Mesendoderm (in vitro differentiated cells): ENCODE results near the gene PPP3R1.

Source experiments
- DNase-seq: peaks from one replicate; pipeline ENCODE4 v3.0.0; 2013
- H2AK5ac ChIP-seq: 2 replicates; pipeline ENCODE4 v1.6.1; 2013; ENCODE audit warnings: low read length, inconsistent platforms
- H2BK120ac ChIP-seq: 2 replicates; pipeline ENCODE4 v1.6.1; 2013; ENCODE audit warnings: low read depth, mild to moderate bottlenecking, low read length, moderate library complexity, mixed read lengths
- H2BK15ac ChIP-seq: replicated peaks from 2 replicates; pipeline ENCODE4 v1.6.1; 2013; ENCODE audit warnings: low read depth, mild to moderate bottlenecking, moderate library complexity
- H2BK5ac ChIP-seq: 2 replicates; pipeline ENCODE4 v1.6.1; 2013; ENCODE audit warnings: low read length, inconsistent platforms
- H3K18ac ChIP-seq: 2 replicates; pipeline ENCODE4 v1.6.1; 2013; ENCODE audit warnings: mild to moderate bottlenecking, low read length, mixed read lengths
- H3K23ac ChIP-seq: one replicate; pipeline ENCODE4 v1.6.1; 2013; ENCODE audit warnings: low read length
- H3K27ac ChIP-seq: 2 replicates; pipeline ENCODE4 v1.5.1; 2013; ENCODE audit warnings: low read depth, mild to moderate bottlenecking, inconsistent platforms, low read length, moderate library complexity
- H3K27me3 ChIP-seq: 2 replicates; pipeline ENCODE4 v1.6.1; 2013; ENCODE audit warnings: low read length, control low read depth, mild to moderate bottlenecking, inconsistent platforms; ENCODE audit not compliant: insufficient read depth, poor library complexity
- H3K36me3 ChIP-seq: 2 replicates; pipeline ENCODE4 v1.6.1; 2013; ENCODE audit warnings: low read length, inconsistent platforms; ENCODE audit not compliant: control insufficient read depth, insufficient read depth
- H3K4ac ChIP-seq: one replicate; pipeline ENCODE4 v1.6.1; 2013; ENCODE audit warnings: low read depth, mild to moderate bottlenecking, low read length, moderate library complexity
- H3K4me1 ChIP-seq: 2 replicates; pipeline ENCODE4 v1.6.1; 2013; ENCODE audit warnings: low read depth, low read length, inconsistent platforms; ENCODE audit not compliant: control insufficient read depth
- H3K4me2 ChIP-seq: 2 replicates; pipeline ENCODE4 v1.6.1; 2013; ENCODE audit warnings: low read length
- H3K4me3 ChIP-seq: 2 replicates; pipeline ENCODE4 v1.5.1; 2013; ENCODE audit warnings: mild to moderate bottlenecking, low read length
- H3K56ac ChIP-seq: one replicate; pipeline ENCODE4 v1.6.1; 2013; ENCODE audit warnings: low read length
- H3K79me1 ChIP-seq: 2 replicates; pipeline ENCODE4 v1.6.1; 2013; ENCODE audit warnings: low read length, inconsistent platforms
- H3K79me2 ChIP-seq: 2 replicates; pipeline ENCODE4 v1.6.1; 2013; ENCODE audit warnings: mild to moderate bottlenecking, low read length; ENCODE audit not compliant: control insufficient read depth, insufficient read depth
- H3K9ac ChIP-seq: 2 replicates; pipeline ENCODE4 v1.6.1; 2013; ENCODE audit warnings: low read length, inconsistent platforms
- H4K5ac ChIP-seq: one replicate; pipeline ENCODE4 v1.6.1; 2013; ENCODE audit warnings: low read length
- H4K8ac ChIP-seq: one replicate; pipeline ENCODE4 v1.6.1; 2013; ENCODE audit warnings: low read depth, mild to moderate bottlenecking, control low read depth, low read length, moderate library complexity
- WGBS: extraction: QIAGEN DNeasy Blood & Tissue Kit; methylation state at CpG from one replicate; pipeline ENCODE4 v1.1.7; 2013; ENCODE audit warnings: low lambda C conversion rate, missing lambda C conversion rate; ENCODE audit not compliant: insufficient coverage; ENCODE audit errors: extremely low coverage; 5-methylcytosine and 5-hydroxymethylcytosine counted together

Gene PPP3R1

GRCh38 chr2:68163641-68164040, 88.7 kb downstream of the PPP3R1 start:
- no CpG with 5 or more reads among the region's 1 CpG for WGBS
- Histone ChIP-seq H3K56ac (no peak overlapping the region), H2BK15ac (no peak overlapping the region), H4K8ac (no peak overlapping the region), H3K9ac (no peak overlapping the region), H3K18ac (no peak overlapping the region), H2AK5ac (no peak overlapping the region), H3K36me3 (peaks cover 6% of the 10 kb centered on the region), H3K4me2 (no peak overlapping the region), H3K79me1 (peaks cover 12% of the 10 kb centered on the region), H3K4me3 (no peak overlapping the region), H2BK5ac (no peak overlapping the region), H2BK120ac (no peak overlapping the region), H3K4ac (no peak overlapping the region), H3K4me1 (no peaks in the 10 kb centered on the region), H3K27me3 (no peaks in the 10 kb centered on the region), H4K5ac (no peak overlapping the region), H3K79me2 (peaks cover 15% of the 10 kb centered on the region), H3K23ac (no peak overlapping the region), H3K27ac (no peak overlapping the region)
- no peak for DNase-seq

DNA sequence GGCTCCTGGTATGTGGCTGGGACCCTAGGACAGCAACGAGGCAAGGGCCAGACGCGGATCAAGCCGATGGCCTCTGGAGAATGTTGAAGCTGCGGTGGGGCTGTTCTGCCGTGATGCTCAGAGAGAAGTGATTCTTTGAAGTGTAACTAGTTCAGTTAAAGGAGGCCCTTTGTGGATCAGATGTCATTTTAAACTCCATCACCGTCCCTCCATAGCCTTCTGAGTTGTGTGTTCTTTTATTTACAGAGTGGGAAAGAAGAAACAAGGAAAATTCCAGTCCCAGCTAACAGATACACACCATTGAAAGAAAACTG, 94.2 kb downstream of the PPP3R1 start:
- Histone ChIP-seq H3K4me2 (peak overlapping the region; percentile 84), H3K4ac (no peak overlapping the region), H4K5ac (no peak overlapping the region), H4K8ac (no peak overlapping the region), H3K18ac (no peak overlapping the region), H3K23ac (no peak overlapping the region), H3K79me1 (peaks cover 15% of the 10 kb centered on the region), H3K27ac (peak overlapping the region; percentile 29), H2BK120ac (no peak overlapping the region), H3K27me3 (no peaks in the 10 kb centered on the region), H2BK5ac (no peak overlapping the region), H3K36me3 (peaks cover 4% of the 10 kb centered on the region), H3K4me3 (peak overlapping the region; percentile 91), H2BK15ac (no peak overlapping the region), H2AK5ac (no peak overlapping the region), H3K56ac (peak overlapping the region; percentile 97), H3K9ac (peak overlapping the region; percentile 89), H3K79me2 (peaks cover 36% of the 10 kb centered on the region), H3K4me1 (no peaks in the 10 kb centered on the region)
- no CpG with 5 or more reads among the region's 7 CpGs for WGBS
- DNase-seq: no peak

- Histone ChIP-seq H3K23ac (no peak within 1 kb of the TSS), H3K4me2 (peak within 1 kb of the TSS; percentile 84)
- no CpG with 5 or more reads among the region's 44 CpGs for WGBS
These were observed 94.8 kb downstream of the PPP3R1 start, which contains the start of gene PNO1 for GRCh38 chr2:68157402-68158133. Gene PNO1 (plus strand): TSS chr2:68157888. CDS start chr2:68157935, 47 bp downstream.

DNA sequence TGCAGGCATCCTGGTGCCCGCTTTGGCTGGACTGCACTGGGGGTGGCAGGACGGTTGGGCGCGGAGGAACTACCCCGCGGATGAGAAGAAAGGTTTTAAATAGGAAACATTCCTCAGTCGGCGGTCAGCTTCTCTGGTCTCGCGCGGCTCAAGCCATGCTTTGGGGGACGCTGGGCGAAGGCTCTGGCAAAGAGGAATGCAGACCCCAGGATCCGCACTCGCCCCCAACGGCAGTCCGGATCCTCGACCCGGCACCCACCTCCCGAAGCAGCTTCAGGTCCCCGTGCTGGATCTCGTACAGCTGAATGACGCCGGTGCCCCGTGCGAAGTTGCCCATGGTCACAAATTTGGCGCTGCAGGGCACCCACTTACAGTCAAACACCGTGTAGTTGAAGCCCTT, 95.3 kb downstream of the PPP3R1 start:
- peak; percentile 63 for DNase-seq
- WGBS: no CpG with 5 or more reads among the region's 28 CpGs
- H3K4me2 ChIP-seq: peak overlapping the region; percentile 49

More at GRCh38 chr2:68157402-68158133, 94.8 kb downstream of the PPP3R1 start, which contains the start of gene PNO1:
- peak; percentile 98 for DNase-seq
- H3K27me3 ChIP-seq: no peaks in the 10 kb centered on the region
- H2BK15ac ChIP-seq: no peak within 1 kb of the TSS
- no peak within 1 kb of the TSS for H4K5ac ChIP-seq
- H3K4me1 ChIP-seq: no peaks in the 10 kb centered on the region
- H2AK5ac ChIP-seq: no peak within 1 kb of the TSS
- no peak within 1 kb of the TSS for H3K4ac ChIP-seq
- peak within 1 kb of the TSS; percentile 29 for H3K27ac ChIP-seq
- peak within 1 kb of the TSS; percentile 97 for H3K56ac ChIP-seq
- H2BK120ac ChIP-seq: no peak within 1 kb of the TSS
- peaks cover 4% of the 10 kb centered on the region for H3K36me3 ChIP-seq
- no peak within 1 kb of the TSS for H3K18ac ChIP-seq
- no peak within 1 kb of the TSS for H4K8ac ChIP-seq
- H3K4me3 ChIP-seq: peak within 1 kb of the TSS; percentile 91
- H3K9ac ChIP-seq: peak within 1 kb of the TSS; percentile 89
- H3K79me1 ChIP-seq: peaks cover 15% of the 10 kb centered on the region
- peak within 1 kb of the TSS; percentile 8 for H2BK5ac ChIP-seq
- peaks cover 36% of the 10 kb centered on the region for H3K79me2 ChIP-seq

DNA sequence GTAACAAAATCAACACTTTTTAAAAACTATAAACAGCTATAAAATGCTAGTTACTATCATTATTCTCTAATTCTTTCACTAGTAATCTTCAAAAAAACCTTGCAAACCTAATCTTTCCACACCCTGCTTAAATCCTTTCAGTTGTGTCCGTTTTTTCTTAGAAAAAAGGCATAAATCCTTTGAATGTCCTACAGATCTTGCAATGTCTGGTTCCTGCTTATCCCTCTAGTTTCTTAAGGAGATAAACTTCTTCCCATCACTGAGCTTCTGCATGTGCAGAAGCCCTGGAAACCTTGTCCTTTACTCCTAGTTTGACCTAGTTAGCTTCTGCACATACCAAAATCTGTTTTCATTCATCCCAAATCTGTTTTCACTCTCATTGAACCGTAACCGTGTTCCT, 95.9 kb downstream of the PPP3R1 start:
- H3K4ac ChIP-seq: no peak overlapping the region
- no peak overlapping the region for H2AK5ac ChIP-seq
- H3K18ac ChIP-seq: no peak overlapping the region
- H3K27me3 ChIP-seq: no peaks in the 10 kb centered on the region
- peak overlapping the region; percentile 91 for H3K56ac ChIP-seq
- H2BK5ac ChIP-seq: no peak overlapping the region
- no peaks in the 10 kb centered on the region for H3K4me1 ChIP-seq
- H3K36me3 ChIP-seq: peaks cover 3% of the 10 kb centered on the region
- H3K79me2 ChIP-seq: peaks cover 36% of the 10 kb centered on the region
- WGBS: no CpG with 5 or more reads among the region's 3 CpGs
- no peak overlapping the region for H4K5ac ChIP-seq
- peaks cover 15% of the 10 kb centered on the region for H3K79me1 ChIP-seq
- H3K4me2 ChIP-seq: peak overlapping the region; percentile 49
- H2BK120ac ChIP-seq: no peak overlapping the region
- no peak overlapping the region for H3K23ac ChIP-seq
- H2BK15ac ChIP-seq: no peak overlapping the region
- H4K8ac ChIP-seq: no peak overlapping the region
- H3K4me3 ChIP-seq: peak overlapping the region; percentile 73
- peak overlapping the region; percentile 78 for H3K9ac ChIP-seq
- no peak overlapping the region for H3K27ac ChIP-seq
- DNase-seq: no peak

More for the DNA sequence above, 95.3 kb downstream of the PPP3R1 start:
- Histone ChIP-seq H3K23ac (no peak overlapping the region), H3K18ac (no peak overlapping the region), H3K4ac (no peak overlapping the region), H3K56ac (peak overlapping the region; percentile 91), H2BK5ac (peak overlapping the region; percentile 8), H3K4me1 (no peaks in the 10 kb centered on the region), H3K27me3 (no peaks in the 10 kb centered on the region), H3K27ac (no peak overlapping the region), H4K8ac (no peak overlapping the region), H3K79me2 (peaks cover 36% of the 10 kb centered on the region), H4K5ac (no peak overlapping the region), H3K79me1 (peaks cover 15% of the 10 kb centered on the region), H2BK15ac (no peak overlapping the region), H3K9ac (peak overlapping the region; percentile 78), H2AK5ac (no peak overlapping the region), H2BK120ac (no peak overlapping the region), H3K36me3 (peaks cover 3% of the 10 kb centered on the region), H3K4me3 (peak overlapping the region; percentile 73)
